Measurements from ENCODE around the gene SH3PXD2B. TPM values are rescaled to one million over a fixed set of nuclear protein-coding genes. Genes with fewer than 3 reads are reported as not detected.

SH3PXD2B gene
- total and polyA plus RNA-seq, 10 of the 15 experiments (the other 5 are each of a cell fraction or from before 2014, with no cell fraction given): 0.05 to 1.6 (median 0.57) TPM

DNA sequence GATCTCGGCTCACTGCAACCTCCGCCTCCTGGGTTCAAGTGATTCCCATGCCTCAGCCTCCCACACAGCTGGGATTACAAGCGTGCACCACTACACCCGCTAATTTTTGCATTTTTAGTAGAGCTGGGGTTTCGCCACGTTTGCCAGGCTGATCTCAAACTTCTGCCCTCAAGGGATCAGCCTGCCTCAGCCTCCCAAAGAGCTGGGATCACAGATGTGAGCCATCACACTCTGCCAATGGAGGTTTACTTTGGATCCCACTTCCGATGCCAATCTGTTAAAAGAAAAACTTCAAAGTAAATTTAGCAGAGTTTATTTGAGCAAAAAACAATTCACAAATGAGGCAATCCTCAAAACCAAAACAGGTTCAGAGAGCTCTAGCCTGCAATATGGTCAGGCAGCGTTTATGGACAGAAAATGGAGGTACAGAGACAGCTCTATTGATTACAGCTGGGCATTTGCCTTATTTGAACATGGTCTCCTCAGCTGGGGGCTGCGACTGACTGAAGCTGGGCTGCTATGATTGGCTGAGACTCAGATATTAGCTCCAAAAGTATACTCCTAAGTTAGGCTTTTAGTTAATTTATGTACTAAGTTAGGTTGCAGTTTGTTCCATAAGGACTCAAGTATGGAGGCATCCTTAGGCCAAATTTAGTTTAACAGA is 152.1 kb downstream of the SH3PXD2B start:
- CTCF ChIA-PET: interaction anchor here (1.3 to 3.4 kb wide), 3 partner anchors 9 to 20 kb away, joined by 3 to 14 read pairs (median 3); no protein-coding TSS in a partner anchor
- Histone ChIP-seq H3K27ac (ENCODE audit: control insufficient read depth, insufficient read depth) (no peak overlapping the region), H3K27me3 (replicated peaks in 1 of 2; ENCODE audit: control insufficient read depth in 2 of 2, insufficient read depth in 2 of 2, low read length in 1 of 2) (no peaks in the 10 kb centered on the region), H3K9me3 (replicated peaks; ENCODE audit: control insufficient read depth, insufficient read depth, low read length) (peaks cover 2% of the 10 kb centered on the region; the same call in 1 of the 3 replicates), H3K9ac (ENCODE audit: control insufficient read depth, insufficient read depth, low read length) (no peak overlapping the region), H3K79me2 (ENCODE audit: control insufficient read depth, insufficient read depth, low read length) (no peaks in the 10 kb centered on the region), H2AFZ (ENCODE audit: control insufficient read depth, low read depth, low read length) (no peak overlapping the region), H3K4me2 (ENCODE audit: control insufficient read depth, insufficient read depth) (no peak overlapping the region), H3K4me3 (no peak overlapping the region), H3K4me1 (ENCODE audit: control insufficient read depth, insufficient read depth, low read length) (no peaks in the 10 kb centered on the region; the same call in 1 of the 2 replicates), H3K36me3 (ENCODE audit: control insufficient read depth in 2 of 2, insufficient read depth in 2 of 2, low read length in 1 of 2) (no peaks in the 10 kb centered on the region), H4K20me1 (ENCODE audit: control insufficient read depth, insufficient read depth) (no peaks in the 10 kb centered on the region)
- FAIRE-seq (no peak), ATAC-seq (no peak), DNase-seq (ENCODE audit: low read depth, low spot score) (no peak)
- RAD21 ChIA-PET (ENCODE audit: unreplicated experiment): no interaction called here
- POLR2A ChIA-PET: interaction anchor here (0.6 kb wide), 1 partner anchor 78 kb away, joined by 3 read pairs; no protein-coding TSS in a partner anchor
- SMC1A ChIA-PET (ENCODE audit: uncharacterized antibody, unreplicated experiment): interaction anchor here (0.9 to 1.6 kb wide), 3 partner anchors 9 to 19 kb away, joined by 3 to 5 read pairs (median 5); no protein-coding TSS in a partner anchor
- no TSS peak for BruUV-seq (replicated peaks)
- 78% methylated on average over 9 of the region's 9 CpGs for WGBS (ENCODE audit: insufficient coverage, insufficient replicate concordance, low lambda C conversion rate, missing lambda C conversion rate)
- intact Hi-C loops (cut with micrococcal nuclease; ENCODE audit: unreplicated experiment): no loop called here
- TF ChIP-seq, protein P1, sequence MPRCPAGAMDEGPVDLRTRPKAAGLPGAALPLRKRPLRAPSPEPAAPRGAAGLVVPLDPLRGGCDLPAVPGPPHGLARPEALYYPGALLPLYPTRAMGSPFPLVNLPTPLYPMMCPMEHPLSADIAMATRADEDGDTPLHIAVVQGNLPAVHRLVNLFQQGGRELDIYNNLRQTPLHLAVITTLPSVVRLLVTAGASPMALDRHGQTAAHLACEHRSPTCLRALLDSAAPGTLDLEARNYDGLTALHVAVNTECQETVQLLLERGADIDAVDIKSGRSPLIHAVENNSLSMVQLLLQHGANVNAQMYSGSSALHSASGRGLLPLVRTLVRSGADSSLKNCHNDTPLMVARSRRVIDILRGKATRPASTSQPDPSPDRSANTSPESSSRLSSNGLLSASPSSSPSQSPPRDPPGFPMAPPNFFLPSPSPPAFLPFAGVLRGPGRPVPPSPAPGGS (IDR thresholded peaks at IDR 0.05; ENCODE audit: borderline replicate concordance, insufficient read depth, low read depth, low read length, poor library complexity, severe bottlenecking): no peak
- TF ChIP-seq, protein P2, sequence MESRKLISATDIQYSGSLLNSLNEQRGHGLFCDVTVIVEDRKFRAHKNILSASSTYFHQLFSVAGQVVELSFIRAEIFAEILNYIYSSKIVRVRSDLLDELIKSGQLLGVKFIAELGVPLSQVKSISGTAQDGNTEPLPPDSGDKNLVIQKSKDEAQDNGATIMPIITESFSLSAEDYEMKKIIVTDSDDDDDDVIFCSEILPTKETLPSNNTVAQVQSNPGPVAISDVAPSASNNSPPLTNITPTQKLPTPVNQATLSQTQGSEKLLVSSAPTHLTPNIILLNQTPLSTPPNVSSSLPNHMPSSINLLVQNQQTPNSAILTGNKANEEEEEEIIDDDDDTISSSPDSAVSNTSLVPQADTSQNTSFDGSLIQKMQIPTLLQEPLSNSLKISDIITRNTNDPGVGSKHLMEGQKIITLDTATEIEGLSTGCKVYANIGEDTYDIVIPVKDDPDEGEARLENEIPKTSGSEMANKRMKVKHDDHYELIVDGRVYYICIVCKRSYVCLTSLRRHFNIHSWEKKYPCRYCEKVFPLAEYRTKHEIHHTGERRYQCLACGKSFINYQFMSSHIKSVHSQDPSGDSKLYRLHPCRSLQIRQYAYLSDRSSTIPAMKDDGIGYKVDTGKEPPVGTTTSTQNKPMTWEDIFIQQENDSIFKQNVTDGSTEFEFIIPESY (IDR thresholded peaks at IDR 0.05): no peak
- TF ChIP-seq TCF7 (IDR thresholded peaks at IDR 0.05; ENCODE audit: borderline replicate concordance) (no peak), NR2F1 (conservative IDR thresholded peaks at IDR 0.05) (no peak), EED (IDR thresholded peaks at IDR 0.05; ENCODE audit: low read depth) (no peak), IRF4 (IDR thresholded peaks at IDR 0.05; ENCODE audit: low read depth, low read length) (no peak), MEF2A (IDR thresholded peaks at IDR 0.05; ENCODE audit: insufficient read depth, low read depth, low read length) (no peak), PML (IDR thresholded peaks at IDR 0.05; ENCODE audit: low read length) (no peak), JUND (IDR thresholded peaks at IDR 0.05; ENCODE audit: low read depth, low read length) (no peak), SREBF2 (IDR thresholded peaks at IDR 0.05; ENCODE audit: low read length) (no peak), GATAD2B (conservative IDR thresholded peaks at IDR 0.05; ENCODE audit: low read depth) (no peak), SUZ12 (IDR thresholded peaks at IDR 0.05; ENCODE audit: unreplicated experiment) (no peak)
- TF ChIP-seq, protein P3, sequence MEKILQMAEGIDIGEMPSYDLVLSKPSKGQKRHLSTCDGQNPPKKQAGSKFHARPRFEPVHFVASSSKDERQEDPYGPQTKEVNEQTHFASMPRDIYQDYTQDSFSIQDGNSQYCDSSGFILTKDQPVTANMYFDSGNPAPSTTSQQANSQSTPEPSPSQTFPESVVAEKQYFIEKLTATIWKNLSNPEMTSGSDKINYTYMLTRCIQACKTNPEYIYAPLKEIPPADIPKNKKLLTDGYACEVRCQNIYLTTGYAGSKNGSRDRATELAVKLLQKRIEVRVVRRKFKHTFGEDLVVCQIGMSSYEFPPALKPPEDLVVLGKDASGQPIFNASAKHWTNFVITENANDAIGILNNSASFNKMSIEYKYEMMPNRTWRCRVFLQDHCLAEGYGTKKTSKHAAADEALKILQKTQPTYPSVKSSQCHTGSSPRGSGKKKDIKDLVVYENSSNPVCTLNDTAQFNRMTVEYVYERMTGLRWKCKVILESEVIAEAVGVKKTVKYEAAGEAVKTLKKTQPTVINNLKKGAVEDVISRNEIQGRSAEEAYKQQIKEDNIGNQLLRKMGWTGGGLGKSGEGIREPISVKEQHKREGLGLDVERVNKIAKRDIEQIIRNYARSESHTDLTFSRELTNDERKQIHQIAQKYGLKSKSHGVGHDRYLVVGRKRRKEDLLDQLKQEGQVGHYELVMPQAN (conservative IDR thresholded peaks at IDR 0.05): no peak
- in situ Hi-C loops (cut with MboI): no loop called here

All from GM12878 (cell line).